Kidney (tissue), 14 donors: ENCODE measurements around the gene TNRC6C. TPM values are rescaled to one million over a fixed set of nuclear protein-coding genes. Genes with fewer than 3 reads are reported as not detected.

Experiments
- DNase-seq, 5 donors: peaks; one replicate each; pipeline ENCODE4 v3.0.0-alpha.2; 2013 to 2020
- FAIRE-seq: peaks from 2 replicates; lab custom pipeline; 2012; peaks lifted over from hg19 to GRCh38; lab: Jason Lieb, UNC
- H3K27ac ChIP-seq, 2 donors: one replicate each; pipeline ENCODE4 v1.7.0; 2013; ENCODE audit warnings: low read depth in 2 of 2, low read length in 2 of 2, inconsistent platforms in 1 of 2
- H3K27me3 ChIP-seq: one replicate; pipeline ENCODE4 v1.7.1; 2013; ENCODE audit warnings: low read length, inconsistent platforms; ENCODE audit not compliant: control insufficient read depth, insufficient read depth
- H3K36me3 ChIP-seq, 3 donors: one replicate each; pipeline versions ENCODE4 v1.7.0 to v1.7.1; 2013; ENCODE audit warnings: low read length in 3 of 3, control low read depth in 1 of 3, inconsistent platforms in 1 of 3; ENCODE audit not compliant: insufficient read depth in 3 of 3, control insufficient read depth in 2 of 3
- H3K4me1 ChIP-seq, 3 donors: one replicate each; pipeline versions ENCODE4 v1.7.0 to v1.7.1; 2013; ENCODE audit warnings: low read length in 3 of 3, inconsistent platforms in 1 of 3, low read depth in 1 of 3; ENCODE audit not compliant: control insufficient read depth in 2 of 3, insufficient read depth in 2 of 3
- H3K4me3 ChIP-seq, 3 donors: one replicate each; pipeline versions ENCODE4 v1.7.0 to v1.8.1; 2013; ENCODE audit warnings: low read length in 3 of 3, control low read depth in 1 of 3, inconsistent platforms in 1 of 3
- H3K9ac ChIP-seq, 3 donors: one replicate each; pipeline versions ENCODE4 v1.7.0 to v1.7.1; 2013; ENCODE audit warnings: low read length in 3 of 3, control low read depth in 1 of 3, inconsistent platforms in 1 of 3
- H3K9me3 ChIP-seq, 3 donors: one replicate each; pipeline versions ENCODE4 v1.7.0 to v1.7.1; 2013; ENCODE audit warnings: low read length in 3 of 3, control low read depth in 1 of 3, inconsistent platforms in 1 of 3; ENCODE audit not compliant: control insufficient read depth in 2 of 3, insufficient read depth in 1 of 3
- intact Hi-C: fragments of 100-400 bp; cut with DNase I; formaldehyde crosslinking; loops from one replicate; pipeline ENCODE4 v1.11.1; 2022
- polyA plus RNA-seq: library from polyadenylated mRNA; stranded (reverse); fragments of 350-450 nt; fragmentation: Illumina TruSeq; extraction: RNeasy Lipid Tissue Mini Kit (QIAGEN cat#74804); gene quantifications from one replicate; pipeline ENCODE4 v1.2.3, GENCODE V29; 2014; ENCODE audit warnings: low read depth, low replicate concordance; ENCODE audit not compliant: insufficient read depth
- total RNA-seq: library from RNA; stranded (reverse); fragmentation: NEBNext Ultra II Directional; extraction: Animal tissue kit (Norgen Biotek cat#: 25700); gene quantifications from one replicate; pipeline ENCODE4 v1.2.1, GENCODE V29; 2021
- TF ChIP-seq, protein P1 (sequence below): IDR thresholded peaks from 3 replicates; pipeline ENCODE4 v1.5.1; 2012; ENCODE audit warnings: mild to moderate bottlenecking, moderate library complexity, borderline replicate concordance; ENCODE audit not compliant: insufficient read depth; ENCODE audit errors: extremely low read depth
- donor health status: control.
- donor health status: control.
- donor health status: control.
- donor health status: control.
- donor health status: control.
- donor health status: DM: yes; HTN: yes; CAD: no.
- donor health status: Normal renal cell carcinoma (clear cell type).

Gene TNRC6C
- total and polyA plus RNA-seq, 2 donors from 2014 or later: 1.9 to 29.4 TPM

GRCh38 chr17:78043031-78043430 lies 84.5 kb downstream of the TNRC6C start:
- TF ChIP-seq, protein P1, sequence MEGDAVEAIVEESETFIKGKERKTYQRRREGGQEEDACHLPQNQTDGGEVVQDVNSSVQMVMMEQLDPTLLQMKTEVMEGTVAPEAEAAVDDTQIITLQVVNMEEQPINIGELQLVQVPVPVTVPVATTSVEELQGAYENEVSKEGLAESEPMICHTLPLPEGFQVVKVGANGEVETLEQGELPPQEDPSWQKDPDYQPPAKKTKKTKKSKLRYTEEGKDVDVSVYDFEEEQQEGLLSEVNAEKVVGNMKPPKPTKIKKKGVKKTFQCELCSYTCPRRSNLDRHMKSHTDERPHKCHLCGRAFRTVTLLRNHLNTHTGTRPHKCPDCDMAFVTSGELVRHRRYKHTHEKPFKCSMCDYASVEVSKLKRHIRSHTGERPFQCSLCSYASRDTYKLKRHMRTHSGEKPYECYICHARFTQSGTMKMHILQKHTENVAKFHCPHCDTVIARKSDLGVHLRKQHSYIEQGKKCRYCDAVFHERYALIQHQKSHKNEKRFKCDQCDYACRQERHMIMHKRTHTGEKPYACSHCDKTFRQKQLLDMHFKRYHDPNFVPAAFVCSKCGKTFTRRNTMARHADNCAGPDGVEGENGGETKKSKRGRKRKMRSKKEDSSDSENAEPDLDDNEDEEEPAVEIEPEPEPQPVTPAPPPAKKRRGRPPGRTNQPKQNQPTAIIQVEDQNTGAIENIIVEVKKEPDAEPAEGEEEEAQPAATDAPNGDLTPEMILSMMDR: no peak
- Histone ChIP-seq H3K36me3 (peaks cover 0 to 2% (median 0%) of the 10 kb centered on the region in 3 donors), H3K9me3 (no peaks in the 10 kb centered on the region), H3K4me3 (no peak overlapping the region), H3K27ac (no peak overlapping the region), H3K27me3 (no peaks in the 10 kb centered on the region), H3K9ac (no peak overlapping the region), H3K4me1 (peaks cover 0 to 3% (median 0%) of the 10 kb centered on the region in 3 donors)
- no peak for FAIRE-seq
- intact Hi-C loops: no loop called here
- no peak for DNase-seq

- no peaks in the 10 kb centered on the region for H3K27me3 ChIP-seq
- TF ChIP-seq, protein P1: no peak
- H3K4me1 ChIP-seq: peaks cover 0 to 3% (median 0%) of the 10 kb centered on the region in 3 donors
- H3K9ac ChIP-seq: no peak overlapping the region
- DNase-seq (no peak), FAIRE-seq (no peak)
- no peaks in the 10 kb centered on the region for H3K9me3 ChIP-seq
- H3K36me3 ChIP-seq: peaks cover 3 to 6% (median 6%) of the 10 kb centered on the region in 3 donors
- no peak overlapping the region for H3K4me3 ChIP-seq
- intact Hi-C loops: no loop called here
- H3K27ac ChIP-seq: no peak overlapping the region
Measured at GRCh38 chr17:78044280-78044835, 85.9 kb downstream of the TNRC6C start.

DNA sequence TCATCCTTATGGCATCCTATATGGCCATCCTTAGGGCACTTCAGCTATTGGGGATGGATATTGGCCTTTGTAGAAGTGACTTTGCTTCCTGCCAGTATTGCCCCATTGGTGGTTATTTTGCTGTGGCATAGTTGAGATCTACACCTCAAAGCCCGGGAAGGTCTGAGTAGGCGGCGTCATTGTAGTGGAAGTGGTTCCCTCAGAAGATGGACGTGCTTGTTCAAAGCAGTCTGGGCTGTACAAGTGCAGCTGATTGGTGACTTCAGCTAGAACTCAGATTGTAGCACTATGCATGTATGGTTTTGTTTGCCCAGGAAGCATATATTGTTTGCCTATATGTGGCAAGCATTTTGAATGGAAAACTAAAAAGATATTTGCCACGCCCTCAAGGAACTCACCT lies 86.8 kb downstream of the TNRC6C start:
- no peaks in the 10 kb centered on the region for H3K27me3 ChIP-seq
- H3K4me1 ChIP-seq: peaks cover 0 to 3% (median 0%) of the 10 kb centered on the region in 3 donors
- H3K27ac ChIP-seq: no peak overlapping the region
- H3K36me3 ChIP-seq: peaks cover 10 to 16% (median 14%) of the 10 kb centered on the region in 3 donors
- intact Hi-C loops: no loop called here
- FAIRE-seq (no peak), DNase-seq (no peak)
- TF ChIP-seq, protein P1: no peak
- no peak overlapping the region for H3K4me3 ChIP-seq
- no peak overlapping the region for H3K9ac ChIP-seq
- no peaks in the 10 kb centered on the region for H3K9me3 ChIP-seq
